Measurements from ENCODE around the gene RPL31. TPM values are rescaled to one million over a fixed set of nuclear protein-coding genes. Genes with fewer than 3 reads are reported as not detected.

Gene RPL31
- total and polyA plus RNA-seq, 9 of the 15 experiments (the other 6 are each of a cell fraction or from before 2014, with no cell fraction given) = 1,176 to 6,037 (median 2,997) TPM

DNA sequence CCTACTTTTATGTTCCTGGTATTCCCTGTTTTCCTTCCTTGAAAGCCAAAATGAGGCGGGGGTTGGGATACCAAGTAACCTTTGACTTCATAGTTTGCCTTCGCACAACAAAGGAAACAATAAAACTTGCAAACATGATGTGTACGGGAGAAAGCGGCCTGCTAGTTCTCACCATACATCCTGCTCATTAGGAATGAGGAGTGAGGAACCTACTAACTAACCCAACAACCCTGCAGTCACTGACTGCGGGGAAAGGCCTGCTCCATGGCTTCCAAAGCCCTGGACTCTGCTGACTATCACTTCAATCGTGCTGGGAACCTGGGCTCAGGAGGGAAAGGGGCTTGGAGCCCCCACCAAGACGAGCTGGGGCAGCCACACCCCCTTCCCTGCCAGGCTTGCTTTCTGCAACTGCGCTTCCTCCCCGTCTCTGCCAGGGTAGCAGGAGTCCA lies 24.2 kb downstream of the RPL31 start (continued):
- TF ChIP-seq, protein P1, sequence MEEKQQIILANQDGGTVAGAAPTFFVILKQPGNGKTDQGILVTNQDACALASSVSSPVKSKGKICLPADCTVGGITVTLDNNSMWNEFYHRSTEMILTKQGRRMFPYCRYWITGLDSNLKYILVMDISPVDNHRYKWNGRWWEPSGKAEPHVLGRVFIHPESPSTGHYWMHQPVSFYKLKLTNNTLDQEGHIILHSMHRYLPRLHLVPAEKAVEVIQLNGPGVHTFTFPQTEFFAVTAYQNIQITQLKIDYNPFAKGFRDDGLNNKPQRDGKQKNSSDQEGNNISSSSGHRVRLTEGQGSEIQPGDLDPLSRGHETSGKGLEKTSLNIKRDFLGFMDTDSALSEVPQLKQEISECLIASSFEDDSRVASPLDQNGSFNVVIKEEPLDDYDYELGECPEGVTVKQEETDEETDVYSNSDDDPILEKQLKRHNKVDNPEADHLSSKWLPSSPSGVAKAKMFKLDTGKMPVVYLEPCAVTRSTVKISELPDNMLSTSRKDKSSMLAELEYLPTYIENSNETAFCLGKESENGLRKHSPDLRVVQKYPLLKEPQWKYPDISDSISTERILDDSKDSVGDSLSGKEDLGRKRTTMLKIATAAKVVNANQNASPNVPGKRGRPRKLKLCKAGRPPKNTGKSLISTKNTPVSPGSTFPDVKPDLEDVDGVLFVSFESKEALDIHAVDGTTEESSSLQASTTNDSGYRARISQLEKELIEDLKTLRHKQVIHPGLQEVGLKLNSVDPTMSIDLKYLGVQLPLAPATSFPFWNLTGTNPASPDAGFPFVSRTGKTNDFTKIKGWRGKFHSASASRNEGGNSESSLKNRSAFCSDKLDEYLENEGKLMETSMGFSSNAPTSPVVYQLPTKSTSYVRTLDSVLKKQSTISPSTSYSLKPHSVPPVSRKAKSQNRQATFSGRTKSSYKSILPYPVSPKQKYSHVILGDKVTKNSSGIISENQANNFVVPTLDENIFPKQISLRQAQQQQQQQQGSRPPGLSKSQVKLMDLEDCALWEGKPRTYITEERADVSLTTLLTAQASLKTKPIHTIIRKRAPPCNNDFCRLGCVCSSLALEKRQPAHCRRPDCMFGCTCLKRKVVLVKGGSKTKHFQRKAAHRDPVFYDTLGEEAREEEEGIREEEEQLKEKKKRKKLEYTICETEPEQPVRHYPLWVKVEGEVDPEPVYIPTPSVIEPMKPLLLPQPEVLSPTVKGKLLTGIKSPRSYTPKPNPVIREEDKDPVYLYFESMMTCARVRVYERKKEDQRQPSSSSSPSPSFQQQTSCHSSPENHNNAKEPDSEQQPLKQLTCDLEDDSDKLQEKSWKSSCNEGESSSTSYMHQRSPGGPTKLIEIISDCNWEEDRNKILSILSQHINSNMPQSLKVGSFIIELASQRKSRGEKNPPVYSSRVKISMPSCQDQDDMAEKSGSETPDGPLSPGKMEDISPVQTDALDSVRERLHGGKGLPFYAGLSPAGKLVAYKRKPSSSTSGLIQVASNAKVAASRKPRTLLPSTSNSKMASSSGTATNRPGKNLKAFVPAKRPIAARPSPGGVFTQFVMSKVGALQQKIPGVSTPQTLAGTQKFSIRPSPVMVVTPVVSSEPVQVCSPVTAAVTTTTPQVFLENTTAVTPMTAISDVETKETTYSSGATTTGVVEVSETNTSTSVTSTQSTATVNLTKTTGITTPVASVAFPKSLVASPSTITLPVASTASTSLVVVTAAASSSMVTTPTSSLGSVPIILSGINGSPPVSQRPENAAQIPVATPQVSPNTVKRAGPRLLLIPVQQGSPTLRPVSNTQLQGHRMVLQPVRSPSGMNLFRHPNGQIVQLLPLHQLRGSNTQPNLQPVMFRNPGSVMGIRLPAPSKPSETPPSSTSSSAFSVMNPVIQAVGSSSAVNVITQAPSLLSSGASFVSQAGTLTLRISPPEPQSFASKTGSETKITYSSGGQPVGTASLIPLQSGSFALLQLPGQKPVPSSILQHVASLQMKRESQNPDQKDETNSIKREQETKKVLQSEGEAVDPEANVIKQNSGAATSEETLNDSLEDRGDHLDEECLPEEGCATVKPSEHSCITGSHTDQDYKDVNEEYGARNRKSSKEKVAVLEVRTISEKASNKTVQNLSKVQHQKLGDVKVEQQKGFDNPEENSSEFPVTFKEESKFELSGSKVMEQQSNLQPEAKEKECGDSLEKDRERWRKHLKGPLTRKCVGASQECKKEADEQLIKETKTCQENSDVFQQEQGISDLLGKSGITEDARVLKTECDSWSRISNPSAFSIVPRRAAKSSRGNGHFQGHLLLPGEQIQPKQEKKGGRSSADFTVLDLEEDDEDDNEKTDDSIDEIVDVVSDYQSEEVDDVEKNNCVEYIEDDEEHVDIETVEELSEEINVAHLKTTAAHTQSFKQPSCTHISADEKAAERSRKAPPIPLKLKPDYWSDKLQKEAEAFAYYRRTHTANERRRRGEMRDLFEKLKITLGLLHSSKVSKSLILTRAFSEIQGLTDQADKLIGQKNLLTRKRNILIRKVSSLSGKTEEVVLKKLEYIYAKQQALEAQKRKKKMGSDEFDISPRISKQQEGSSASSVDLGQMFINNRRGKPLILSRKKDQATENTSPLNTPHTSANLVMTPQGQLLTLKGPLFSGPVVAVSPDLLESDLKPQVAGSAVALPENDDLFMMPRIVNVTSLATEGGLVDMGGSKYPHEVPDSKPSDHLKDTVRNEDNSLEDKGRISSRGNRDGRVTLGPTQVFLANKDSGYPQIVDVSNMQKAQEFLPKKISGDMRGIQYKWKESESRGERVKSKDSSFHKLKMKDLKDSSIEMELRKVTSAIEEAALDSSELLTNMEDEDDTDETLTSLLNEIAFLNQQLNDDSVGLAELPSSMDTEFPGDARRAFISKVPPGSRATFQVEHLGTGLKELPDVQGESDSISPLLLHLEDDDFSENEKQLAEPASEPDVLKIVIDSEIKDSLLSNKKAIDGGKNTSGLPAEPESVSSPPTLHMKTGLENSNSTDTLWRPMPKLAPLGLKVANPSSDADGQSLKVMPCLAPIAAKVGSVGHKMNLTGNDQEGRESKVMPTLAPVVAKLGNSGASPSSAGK (IDR thresholded peaks at IDR 0.05) = no peak
- TF ChIP-seq ZNF121 (CRISPR knock-in tag; conservative IDR thresholded peaks at IDR 0.05) = no peak
- no peak for TF ChIP-seq SMARCE1 (IDR thresholded peaks at IDR 0.05)
- no peak for TF ChIP-seq KLF6 (CRISPR knock-in tag; IDR thresholded peaks at IDR 0.05; ENCODE audit: borderline replicate concordance)
- TF ChIP-seq, protein P2, sequence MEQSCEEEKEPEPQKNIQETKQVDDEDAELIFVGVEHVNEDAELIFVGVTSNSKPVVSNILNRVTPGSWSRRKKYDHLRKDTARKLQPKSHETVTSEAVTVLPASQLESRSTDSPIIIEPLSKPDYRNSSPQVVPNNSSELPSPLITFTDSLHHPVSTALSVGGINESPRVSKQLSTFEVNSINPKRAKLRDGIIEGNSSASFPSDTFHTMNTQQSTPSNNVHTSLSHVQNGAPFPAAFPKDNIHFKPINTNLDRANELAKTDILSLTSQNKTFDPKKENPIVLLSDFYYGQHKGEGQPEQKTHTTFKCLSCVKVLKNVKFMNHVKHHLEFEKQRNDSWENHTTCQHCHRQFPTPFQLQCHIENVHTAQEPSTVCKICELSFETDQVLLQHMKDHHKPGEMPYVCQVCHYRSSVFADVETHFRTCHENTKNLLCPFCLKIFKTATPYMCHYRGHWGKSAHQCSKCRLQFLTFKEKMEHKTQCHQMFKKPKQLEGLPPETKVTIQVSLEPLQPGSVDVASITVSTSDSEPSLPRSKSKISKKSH (CRISPR knock-in tag; IDR thresholded peaks at IDR 0.05) = no peak
- no peak for TF ChIP-seq KLF1 (tag; IDR thresholded peaks at IDR 0.05)
